Measurements from ENCODE around the gene TGFB1I1. TPM values are rescaled to one million over a fixed set of nuclear protein-coding genes. Genes with fewer than 3 reads are reported as not detected.
A peak's percentile ranks its signal among the peaks of the same experiment; 100 is the strongest.
"Not testable (repeated sequence)": the region's sequence is repeated elsewhere in the genome, so short reads cannot be mapped to it uniquely, and the experiment has no call there.

TGFB1I1 gene
- polyA plus RNA-seq, 12 donors = 61.4 to 120 (median 76.4) TPM; not detected in 1

GRCh38 chr16:31466381-31466841 is 5.5 kb upstream of the TGFB1I1 start:
- DNase-seq = no peak

- DNase-seq = no peak
Measured at GRCh38 chr16:31467151-31467773, 4.7 kb upstream of the TGFB1I1 start.

- DNase-seq = no peak
Measured at GRCh38 chr16:31467858-31468257, 4.1 kb upstream of the TGFB1I1 start.

- no peak for DNase-seq
Measured at GRCh38 chr16:31470615-31471014, 1.3 kb upstream of the TGFB1I1 start.

GRCh38 chr16:31471241-31471874 is 594 bp upstream of the TGFB1I1 start:
- no peak for DNase-seq

GRCh38 chr16:31472709-31473203 is 804 bp downstream of the TGFB1I1 start:
- DNase-seq = peak; percentile 83

- no peak for DNase-seq
Measured at GRCh38 chr16:31473264-31473984, 1.5 kb downstream of the TGFB1I1 start.

- no peak for DNase-seq
Measured at GRCh38 chr16:31474173-31474714, 2.3 kb downstream of the TGFB1I1 start.

- DNase-seq = no peak
Measured at GRCh38 chr16:31474773-31475738, 3.1 kb downstream of the TGFB1I1 start.

GRCh38 chr16:31475946-31476302 is 4.0 kb downstream of the TGFB1I1 start:
- no peak for DNase-seq

- DNase-seq = no peak
Measured at GRCh38 chr16:31476303-31477219, 4.6 kb downstream of the TGFB1I1 start.

GRCh38 chr16:31477220-31478216 is 5.6 kb downstream of the TGFB1I1 start:
- DNase-seq = no peak

- DNase-seq = no peak
Measured at GRCh38 chr16:31478956-31479355, 7.0 kb downstream of the TGFB1I1 start.

GRCh38 chr16:31479751-31480150 is 7.8 kb downstream of the TGFB1I1 start:
- DNase-seq = no peak

GRCh38 chr16:31480851-31481536 is 9.0 kb downstream of the TGFB1I1 start:
- DNase-seq = no peak

- DNase-seq = no peak
Measured at GRCh38 chr16:31483081-31483480, 11.1 kb downstream of the TGFB1I1 start, which contains the start of gene SLC5A2. TSS of gene SLC5A2 (plus strand) at chr16:31483123. CDS start at chr16:31483137, 14 bp downstream.

- DNase-seq = not testable (repeated sequence)
Measured at GRCh38 chr16:31484048-31484447, 12.1 kb downstream of the TGFB1I1 start.
